Right lobe of liver (tissue), 6 donors: ENCODE data around the gene LHFPL4. TPM values are rescaled to one million over a fixed set of nuclear protein-coding genes. Genes with fewer than 3 reads are reported as not detected.

ENCODE experiments used
- ATAC-seq, 4 donors: fragments of 200-7000 bp; cut with Tn5 transposase; one replicate each; pipeline ENCODE4 v1.9.1; 2020; ENCODE audit warnings: mild to moderate bottlenecking in 4 of 4, moderate library complexity in 4 of 4
- DNase-seq, 3 donors: peaks; one replicate each; pipeline ENCODE4 v3.0.0-alpha.2; 2020
- H3K27ac ChIP-seq, 3 donors: fragments of 200-600 bp; one replicate each; pipeline ENCODE4 v1.8.0; 2022
- H3K27me3 ChIP-seq, 2 donors: fragments of 200-600 bp; one replicate each; pipeline ENCODE4 v1.8.0; 2022
- H3K36me3 ChIP-seq, 4 donors: fragments of 200-600 bp; sonication (generic) in 1 of 4; one replicate each; pipeline versions ENCODE4 v1.5.1 to v1.8.0; 2017 to 2022; ENCODE audit warnings: control low read depth in 1 of 4
- H3K4me1 ChIP-seq, 4 donors: fragments of 200-600 bp; sonication (generic) in 1 of 4; one replicate each; pipeline versions ENCODE4 v1.5.1 to v1.8.0; 2017 to 2022; ENCODE audit warnings: control low read depth in 1 of 4
- H3K4me3 ChIP-seq, 3 donors: fragments of 200-600 bp; one replicate each; pipeline ENCODE4 v1.8.0; 2022
- H3K9me3 ChIP-seq, 4 donors: fragments of 200-600 bp; sonication (generic) in 1 of 4; one replicate each; pipeline versions ENCODE4 v1.5.1 to v1.8.0; 2017 to 2022; ENCODE audit warnings: control low read depth in 1 of 4
- CTCF ChIP-seq, 4 donors: fragments of 200-600 bp in 3 of 4; fragments of 450-650 bp in 1 of 4; IDR thresholded peaks; one replicate each; pipeline versions ENCODE4 v1.5.1 to v1.8.0; 2016 to 2022; ENCODE audit warnings: antibody characterized with exemption in 4 of 4, mild to moderate bottlenecking in 2 of 4
- POLR2A ChIP-seq: fragments of 450-650 bp; IDR thresholded peaks from one replicate; pipeline ENCODE4 v1.6.1; 2017; ENCODE audit warnings: antibody characterized with exemption, mild to moderate bottlenecking
- WGBS: methylation state at CpG from one replicate; pipeline ENCODE4 v1.1.6; 2018; ENCODE audit warnings: low coverage, low lambda C conversion rate; ENCODE audit not compliant: insufficient coverage; ENCODE audit errors: missing lambda C conversion rate; 5-methylcytosine and 5-hydroxymethylcytosine counted together
- intact Hi-C, 2 donors: fragments of 100-400 bp; cut with DNase I; formaldehyde crosslinking; loops; one replicate each; pipeline versions ENCODE4 v1.11.2 to v1.14.1; 2022
- total RNA-seq, 6 experiments: library from RNA; depleted of rRNA in 2 of 6; stranded (reverse); fragments of >200 nt in 2 of 6; fragmentation: NEBNext Ultra II Directional in 3 of 6; extraction: Animal tissue kit (Norgen Biotek cat#: 25700) in 3 of 6; gene quantifications; one replicate each; pipeline versions ENCODE4 v1.1.0 to v1.2.4, GENCODE V29; 2016 to 2023
- donor health status: DM: no; HTN: yes; CAD: no.
- donor health status: DM: no; HTN: no; CAD: no.
- donor health status: DM: no; HTN: no; CAD: no.
- donor health status: DM: no; HTN: yes; CAD: no.
- donor health status: DM: no; HTN: yes; CAD: no.

LHFPL4 gene
- total RNA-seq, 6 experiments from 2014 or later, result 0.07 TPM; not detected in 5

- Histone ChIP-seq H3K27me3 (peaks cover 0 to 3% of the 10 kb centered on the region in 2 donors), H3K27ac (no peak overlapping the region), H3K4me3 (no peak overlapping the region), H3K9me3 (no peaks in the 10 kb centered on the region), H3K4me1 (no peaks in the 10 kb centered on the region), H3K36me3 (no peaks in the 10 kb centered on the region)
- intact Hi-C loops, result no loop called here
- ATAC-seq, result no peak
- WGBS, result 54% methylated on average over 5 of the region's 5 CpGs
- TF ChIP-seq CTCF (IDR thresholded peaks at IDR 0.05) (no peak), POLR2A (no peak)
- DNase-seq, result no peak
Observed at GRCh38 chr3:9548991-9549390, 4.6 kb downstream of the LHFPL4 start.

GRCh38 chr3:9542182-9542581 lies 11.4 kb downstream of the LHFPL4 start:
- WGBS, result 88% methylated on average over 2 of the region's 3 CpGs
- no peak for ATAC-seq
- intact Hi-C loops, result no loop called here

GRCh38 chr3:9536212-9536611 lies 17.4 kb downstream of the LHFPL4 start:
- Histone ChIP-seq H3K4me3 (no peak overlapping the region), H3K27me3 (no peaks in the 10 kb centered on the region), H3K36me3 (no peaks in the 10 kb centered on the region), H3K4me1 (no peaks in the 10 kb centered on the region), H3K9me3 (no peaks in the 10 kb centered on the region), H3K27ac (no peak overlapping the region)
- TF ChIP-seq CTCF (IDR thresholded peaks at IDR 0.05) (no peak), POLR2A (no peak)
- intact Hi-C loops, result no loop called here
- ATAC-seq, result no peak
- DNase-seq, result no peak

More at GRCh38 chr3:9542182-9542581, 11.4 kb downstream of the LHFPL4 start:
- no peak for DNase-seq
- TF ChIP-seq CTCF (IDR thresholded peaks at IDR 0.05) (no peak), POLR2A (no peak)
- Histone ChIP-seq H3K4me3 (no peak overlapping the region), H3K27ac (no peak overlapping the region), H3K27me3 (no peaks in the 10 kb centered on the region), H3K4me1 (no peaks in the 10 kb centered on the region), H3K36me3 (no peaks in the 10 kb centered on the region), H3K9me3 (no peaks in the 10 kb centered on the region)

GRCh38 chr3:9534429-9534828 lies 19.2 kb downstream of the LHFPL4 start:
- 62% methylated on average over 3 of the region's 3 CpGs for WGBS
- ATAC-seq (no peak), DNase-seq (no peak)
- Histone ChIP-seq H3K4me3 (no peak overlapping the region), H3K27me3 (no peaks in the 10 kb centered on the region), H3K9me3 (no peaks in the 10 kb centered on the region), H3K36me3 (no peaks in the 10 kb centered on the region), H3K4me1 (no peaks in the 10 kb centered on the region), H3K27ac (no peak overlapping the region)
- intact Hi-C loops, result no loop called here
- TF ChIP-seq POLR2A (no peak), CTCF (IDR thresholded peaks at IDR 0.05) (no peak)

- intact Hi-C loops, result no loop called here
- 88% methylated on average over 2 of the region's 2 CpGs for WGBS
Observed at GRCh38 chr3:9525078-9525477, 28.5 kb downstream of the LHFPL4 start.

More at GRCh38 chr3:9525078-9525477, 28.5 kb downstream of the LHFPL4 start:
- TF ChIP-seq CTCF (IDR thresholded peaks at IDR 0.05) (no peak), POLR2A (no peak)
- Histone ChIP-seq H3K4me1 (no peaks in the 10 kb centered on the region), H3K4me3 (no peak overlapping the region), H3K36me3 (no peaks in the 10 kb centered on the region), H3K9me3 (no peaks in the 10 kb centered on the region), H3K27ac (no peak overlapping the region), H3K27me3 (no peaks in the 10 kb centered on the region)
- ATAC-seq, result no peak
- no peak for DNase-seq
